ENCODE results near the gene CDKN2A. TPM values are rescaled to one million over a fixed set of nuclear protein-coding genes. Genes with fewer than 3 reads are reported as not detected.

Gene CDKN2A
- total RNA-seq, 1 experiment from 2014 or later: 273 TPM

GRCh38 chr9:21968331-21969010, 25.7 kb downstream of the CDKN2A start:
- CTCF ChIA-PET: no interaction called here
- no TSS peak for BruUV-seq (replicated peaks)
- DNase-seq (no peak), ATAC-seq (no peak)
- Histone ChIP-seq H3K9me3 (ENCODE audit: low read length) (no peaks in the 10 kb centered on the region), H4K20me1 (ENCODE audit: low read length) (no peaks in the 10 kb centered on the region), H3K4me1 (ENCODE audit: insufficient read depth, low read length) (peaks cover 6% of the 10 kb centered on the region; the same call in 1 of the 2 replicates), H3K79me2 (ENCODE audit: low read length) (peaks cover 8% of the 10 kb centered on the region; the same call in 1 of the 2 replicates), H3K9ac (ENCODE audit: low read length) (no peak overlapping the region), H3K4me3 (ENCODE audit: low read length) (no peak overlapping the region), H3K9me2 (replicated peaks; ENCODE audit: low read length) (no peaks in the 10 kb centered on the region), H3F3A (ENCODE audit: low read length, unreplicated experiment) (no peaks in the 10 kb centered on the region), H3K36me3 (ENCODE audit: low read depth, low read length) (peaks cover 9% of the 10 kb centered on the region), H3K4me2 (ENCODE audit: low read length) (no peak overlapping the region), H3K27ac (ENCODE audit: low read length) (no peak overlapping the region), H2AFZ (ENCODE audit: low read length) (no peak overlapping the region), H3K27me3 (ENCODE audit: low read length) (no peaks in the 10 kb centered on the region)
- POLR2A ChIA-PET (ENCODE audit: unreplicated experiment): no interaction called here
- TF ChIP-seq CTCF (conservative IDR thresholded peaks at IDR 0.05; ENCODE audit: low read depth, low read length): no peak
- no peak for TF ChIP-seq EZH2phosphoT487 (IDR thresholded peaks at IDR 0.05; ENCODE audit: borderline replicate concordance, low read length)
- TF ChIP-seq EZH2 (IDR thresholded peaks at IDR 0.05; ENCODE audit: low read length, unreplicated experiment): no peak
- intact Hi-C loops (cut with micrococcal nuclease): no loop called here

GRCh38 chr9:21967702-21968101, 26.5 kb downstream of the CDKN2A start:
- TF ChIP-seq EZH2 (IDR thresholded peaks at IDR 0.05; ENCODE audit: low read length, unreplicated experiment): no peak
- no peak for TF ChIP-seq CTCF (conservative IDR thresholded peaks at IDR 0.05; ENCODE audit: low read depth, low read length)
- TF ChIP-seq EZH2phosphoT487 (IDR thresholded peaks at IDR 0.05; ENCODE audit: borderline replicate concordance, low read length): no peak
- no peak overlapping the region for H3K27ac ChIP-seq (ENCODE audit: low read length)
- H3K79me2 ChIP-seq (ENCODE audit: low read length): peaks cover 6% of the 10 kb centered on the region; the same call in 1 of the 2 replicates
- POLR2A ChIA-PET (ENCODE audit: unreplicated experiment): interaction anchor here (0.6 kb wide), 1 partner anchor 10 kb away, joined by 4 read pairs; no protein-coding TSS in a partner anchor
- H4K20me1 ChIP-seq (ENCODE audit: low read length): no peaks in the 10 kb centered on the region
- H3K4me2 ChIP-seq (ENCODE audit: low read length): no peak overlapping the region
- intact Hi-C loops (cut with micrococcal nuclease): no loop called here
- CTCF ChIA-PET: no interaction called here
- H3K4me3 ChIP-seq (ENCODE audit: low read length): no peak overlapping the region
- H3F3A ChIP-seq (ENCODE audit: low read length, unreplicated experiment): no peaks in the 10 kb centered on the region
- no peaks in the 10 kb centered on the region for H3K9me2 ChIP-seq (replicated peaks; ENCODE audit: low read length)
- H3K9ac ChIP-seq (ENCODE audit: low read length): no peak overlapping the region
- H3K9me3 ChIP-seq (ENCODE audit: low read length): no peaks in the 10 kb centered on the region
- H3K27me3 ChIP-seq (ENCODE audit: low read length): no peaks in the 10 kb centered on the region
- H3K36me3 ChIP-seq (ENCODE audit: low read depth, low read length): peaks cover 9% of the 10 kb centered on the region
- no peak for ATAC-seq
- peaks cover 6% of the 10 kb centered on the region; the same call in 1 of the 2 replicates for H3K4me1 ChIP-seq (ENCODE audit: insufficient read depth, low read length)
- no peak for DNase-seq
- BruUV-seq (replicated peaks): no TSS peak
- H2AFZ ChIP-seq (ENCODE audit: low read length): no peak overlapping the region

GRCh38 chr9:21967169-21967568, 27.0 kb downstream of the CDKN2A start:
- H3K27ac ChIP-seq (ENCODE audit: low read length): no peak overlapping the region
- peaks cover 4% of the 10 kb centered on the region; the same call in 1 of the 2 replicates for H3K4me1 ChIP-seq (ENCODE audit: insufficient read depth, low read length)
- H4K20me1 ChIP-seq (ENCODE audit: low read length): no peaks in the 10 kb centered on the region
- BruUV-seq (replicated peaks): no TSS peak
- H3K27me3 ChIP-seq (ENCODE audit: low read length): no peaks in the 10 kb centered on the region
- no peak overlapping the region for H3K9ac ChIP-seq (ENCODE audit: low read length)
- no peak overlapping the region for H2AFZ ChIP-seq (ENCODE audit: low read length)
- no peak for TF ChIP-seq EZH2phosphoT487 (IDR thresholded peaks at IDR 0.05; ENCODE audit: borderline replicate concordance, low read length)
- no peak for TF ChIP-seq CTCF (conservative IDR thresholded peaks at IDR 0.05; ENCODE audit: low read depth, low read length)
- TF ChIP-seq EZH2 (IDR thresholded peaks at IDR 0.05; ENCODE audit: low read length, unreplicated experiment): no peak
- H3F3A ChIP-seq (ENCODE audit: low read length, unreplicated experiment): no peaks in the 10 kb centered on the region
- intact Hi-C loops (cut with micrococcal nuclease): no loop called here
- no peak for DNase-seq
- ChIA-PET POLR2A (ENCODE audit: unreplicated experiment) (no interaction called here), CTCF (no interaction called here)
- H3K9me2 ChIP-seq (replicated peaks; ENCODE audit: low read length): no peaks in the 10 kb centered on the region
- H3K36me3 ChIP-seq (ENCODE audit: low read depth, low read length): peaks cover 9% of the 10 kb centered on the region
- no peaks in the 10 kb centered on the region for H3K9me3 ChIP-seq (ENCODE audit: low read length)
- ATAC-seq: no peak
- H3K4me2 ChIP-seq (ENCODE audit: low read length): no peak overlapping the region
- H3K4me3 ChIP-seq (ENCODE audit: low read length): no peak overlapping the region
- H3K79me2 ChIP-seq (ENCODE audit: low read length): peaks cover 4% of the 10 kb centered on the region; the same call in 1 of the 2 replicates
